Keratinocyte (primary cell): ENCODE data around the gene KRTAP3-3.

ENCODE experiments used
- CTCF ChIP-seq, 3 experiments: IDR thresholded peaks in 1 of 3; conservative IDR thresholded peaks in 1 of 3; optimal IDR thresholded peaks in 1 of 3; 2 replicates in 2 of 3; 3 replicates in 1 of 3; pipeline versions ENCODE3 to v1.5.1; 2011; ENCODE audit warnings: low read length in 3 of 3, mild to moderate bottlenecking in 3 of 3, moderate library complexity in 2 of 3, control low read depth in 1 of 3, inconsistent platforms in 1 of 3; ENCODE audit not compliant: insufficient read depth in 2 of 3; ENCODE audit errors: extremely low read depth in 1 of 3
- EZH2 ChIP-seq: IDR thresholded peaks from one replicate; pipeline ENCODE4 v1.6.1; 2012; ENCODE audit warnings: inconsistent platforms, mild to moderate bottlenecking, low read length, moderate library complexity

- TF ChIP-seq CTCF (optimal IDR thresholded peaks at IDR 0.05 in 1 of 3, IDR thresholded peaks at IDR 0.05 in 1 of 3, conservative IDR thresholded peaks at IDR 0.05 in 1 of 3; ENCODE audit: extremely low read depth in 1 of 3, insufficient read depth in 2 of 3, low read length in 3 of 3) (no peak), EZH2 (no peak)
These were observed 35.8 kb upstream of the KRTAP3-3 start, which contains the start of gene KRTAP1-4 for GRCh38 chr17:41029633-41030245.
